Activated CD4-positive, alpha-beta T cell treated with anti-CD3 and anti-CD28 coated beads, Interleukin-2, amount 50 U/mL, for 24 hours (primary cell): ENCODE measurements around the gene STARD10.
A peak's percentile ranks its signal among the peaks of the same experiment; 100 is the strongest.

Experiments
- DNase-seq, 2 donors: peaks; one replicate each; pipeline ENCODE4 v3.0.0-alpha.2; 2020; ENCODE audit warnings: low read depth in 1 of 2, low spot score in 1 of 2

The STARD10 gene

DNA sequence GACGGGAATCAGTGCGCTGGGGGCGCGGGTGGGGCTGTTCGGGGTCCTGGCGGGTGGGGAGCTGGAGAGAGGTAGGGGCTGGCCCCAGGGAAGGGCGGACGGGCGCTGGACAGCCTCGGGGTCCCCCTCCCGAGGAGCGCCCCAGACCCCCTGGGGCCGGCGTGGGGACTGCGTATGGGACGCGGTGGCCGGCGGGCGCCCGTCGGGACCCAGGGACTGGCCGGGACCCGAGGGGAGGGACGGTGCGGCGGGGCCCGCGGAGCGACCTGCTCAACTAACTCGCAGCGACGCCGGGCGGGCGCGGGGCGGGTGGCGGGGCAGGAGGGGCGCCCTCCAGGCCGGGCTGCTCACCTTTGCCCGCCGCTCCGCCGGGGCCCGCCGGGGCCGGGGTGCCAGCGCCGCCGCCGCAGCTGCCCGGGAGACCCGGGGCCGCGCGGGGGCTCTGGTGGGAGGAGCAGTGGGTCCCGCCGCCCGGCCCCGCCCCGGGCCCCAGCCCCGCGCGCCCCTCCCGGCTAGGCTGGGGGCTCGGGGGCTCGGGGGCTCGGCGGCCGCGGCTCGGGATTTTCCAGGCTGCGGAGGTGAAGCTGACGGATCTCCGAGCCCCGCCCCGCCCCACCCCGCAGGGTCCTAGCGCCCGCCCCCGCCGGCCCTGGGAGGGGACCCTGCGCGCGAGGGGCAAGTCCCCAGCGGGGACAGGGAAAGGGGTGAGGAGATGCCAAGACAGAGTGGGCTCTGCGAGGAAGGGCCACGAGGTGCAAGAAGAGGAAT is 12.3 kb downstream of the STARD10 start:
- DNase-seq, result peak; percentile 21 to 35

DNA sequence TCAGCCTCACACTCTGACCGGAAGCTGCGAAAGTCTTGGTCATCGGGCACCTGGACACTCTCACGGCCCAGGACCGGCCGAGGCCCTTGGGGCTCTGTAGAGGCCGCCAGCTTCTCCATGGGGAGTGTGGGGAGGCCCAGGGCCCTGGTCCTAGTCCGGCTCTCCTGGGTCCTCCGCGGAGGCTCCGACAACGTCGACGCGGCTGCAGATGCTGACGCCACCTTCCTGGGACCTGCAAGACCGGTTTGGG is 12.9 kb downstream of the STARD10 start:
- DNase-seq, result no peak

DNA sequence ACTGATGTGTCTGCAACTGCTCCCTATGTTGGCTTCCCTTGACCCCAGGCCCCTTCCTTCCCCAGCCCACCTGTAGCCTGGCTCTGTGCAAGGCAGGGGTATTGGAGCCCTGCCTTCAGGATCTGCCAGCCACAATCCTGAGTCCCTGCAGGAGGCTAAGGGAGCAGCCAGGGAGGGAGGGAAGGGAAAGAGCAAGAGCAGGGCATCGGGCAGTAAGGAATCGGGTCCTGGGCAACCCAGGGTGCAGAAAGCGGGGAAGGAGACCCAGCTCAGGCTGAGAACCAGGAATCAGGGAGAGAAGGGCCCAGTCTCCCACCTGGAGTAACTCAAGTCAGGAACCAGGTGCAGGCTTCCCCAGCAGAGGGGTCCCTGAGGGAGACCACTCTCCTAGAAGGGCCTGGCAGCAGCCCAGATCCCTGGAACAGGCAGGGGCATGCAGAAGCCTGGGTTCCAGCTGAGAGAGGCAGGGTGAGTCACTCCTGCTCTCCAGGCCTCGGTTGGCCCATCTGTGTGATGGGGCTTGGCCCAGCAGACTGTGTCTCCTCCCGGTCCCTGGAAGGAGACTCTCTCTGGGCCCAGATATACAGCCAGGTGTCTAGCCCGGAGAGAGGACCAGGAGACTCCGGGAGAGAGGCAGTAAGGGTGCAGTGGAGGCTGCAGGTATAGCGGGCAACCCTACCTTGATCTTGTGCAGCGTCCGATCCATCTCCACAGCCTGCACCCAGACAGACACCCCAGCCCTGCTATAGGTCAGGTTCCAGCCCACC is 13.4 kb downstream of the STARD10 start:
- DNase-seq, result no peak

DNA sequence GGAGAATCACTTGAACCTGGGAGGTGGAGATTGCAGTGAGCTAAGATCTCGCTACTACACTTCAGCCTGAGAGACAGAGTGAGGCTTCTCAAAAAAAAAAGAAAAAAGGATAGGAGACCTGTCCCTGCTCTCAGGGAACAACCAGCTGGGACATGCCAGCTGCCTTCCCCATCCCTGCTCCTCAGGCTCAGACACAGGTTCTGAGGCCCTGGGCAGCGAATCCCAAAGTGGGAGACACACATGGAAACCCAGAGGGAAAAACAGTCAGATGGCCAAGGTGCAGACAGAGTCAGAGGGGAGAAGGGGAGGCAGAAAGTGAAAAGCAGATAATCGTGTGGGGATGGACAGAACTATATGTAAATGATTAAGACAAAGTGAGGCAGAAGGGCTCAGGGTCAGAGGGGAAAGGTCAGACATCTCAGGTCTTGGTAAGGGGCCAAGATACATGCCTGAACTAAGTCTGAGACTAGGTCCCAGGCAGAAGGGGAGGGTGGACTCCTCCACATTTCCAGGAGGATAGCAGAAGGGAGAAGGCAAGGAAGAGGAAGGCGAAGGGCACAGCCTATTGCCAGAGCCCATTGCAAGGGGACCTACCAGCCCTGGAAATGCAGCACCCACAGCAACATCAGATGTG is 14.2 kb downstream of the STARD10 start:
- DNase-seq, result no peak

DNA sequence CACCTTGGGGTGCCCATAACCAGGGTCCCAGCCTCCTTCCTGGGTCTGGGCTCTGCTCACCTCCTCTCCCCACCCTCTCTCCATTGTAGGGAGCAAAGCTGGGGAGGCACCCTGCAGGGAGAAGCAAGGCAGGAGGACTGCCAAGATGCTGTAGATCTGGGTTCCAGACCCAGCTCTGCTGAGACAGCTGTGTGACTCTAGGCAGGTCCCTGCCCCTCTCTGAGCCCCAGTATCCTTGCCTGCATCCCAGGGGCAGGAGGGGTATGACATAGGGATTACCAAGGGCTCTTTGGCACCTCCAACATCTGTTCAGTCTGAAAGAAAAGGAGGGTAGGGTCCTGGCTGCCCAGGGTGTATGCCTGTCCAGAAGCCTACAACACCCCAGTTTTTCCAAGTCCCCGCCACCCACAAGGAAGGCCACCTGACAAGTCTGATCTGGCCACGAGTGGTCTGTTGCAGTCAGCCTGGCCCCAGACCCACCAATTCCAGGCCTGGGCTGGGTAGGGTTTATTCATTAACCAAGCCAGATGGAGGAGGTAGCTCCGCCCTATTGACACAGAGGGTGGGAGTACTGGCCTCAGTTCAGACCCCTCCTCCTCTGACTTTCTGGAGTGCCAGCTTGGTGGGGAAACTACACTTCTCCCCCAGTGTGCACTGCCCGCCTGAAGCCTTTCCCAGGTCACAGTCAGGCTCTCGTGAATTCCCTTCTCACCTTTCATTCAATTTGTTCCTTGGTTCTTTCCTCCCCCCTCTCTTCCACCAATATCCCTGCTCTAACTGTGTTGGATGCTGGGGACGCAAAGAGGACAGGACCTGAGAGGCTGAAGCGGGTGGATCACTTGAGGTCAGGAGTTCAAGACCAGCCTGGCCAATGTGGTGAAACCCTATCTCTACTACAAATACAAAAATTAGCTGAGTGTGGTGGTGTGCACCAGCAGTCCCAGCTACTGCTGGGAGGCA is 15.0 kb downstream of the STARD10 start:
- no peak for DNase-seq

DNA sequence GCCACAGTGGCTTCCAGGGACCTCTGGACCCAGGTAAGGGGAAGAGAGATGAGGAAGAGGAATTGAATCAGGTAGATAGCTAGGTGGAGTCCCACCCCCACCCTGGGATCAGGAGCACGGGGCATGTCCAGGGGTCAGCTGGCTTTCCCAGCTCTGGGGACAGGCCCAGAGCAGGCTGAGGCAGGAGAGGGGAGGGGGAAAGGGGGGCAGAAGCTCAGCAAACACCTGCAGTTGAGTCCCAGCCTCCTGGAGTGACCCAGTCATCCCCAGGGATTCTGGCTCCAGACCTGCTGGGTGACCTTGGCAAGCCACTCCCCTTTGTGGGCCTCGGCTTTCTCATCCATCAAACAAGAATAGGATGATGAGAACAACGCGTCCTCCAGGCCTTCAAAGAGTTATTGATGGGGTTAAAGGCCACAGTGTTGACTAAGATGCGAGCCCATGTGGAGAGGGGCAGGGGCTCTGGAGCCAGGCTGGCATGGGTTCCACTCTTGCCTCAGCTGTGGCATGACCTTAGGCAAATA is 16.0 kb downstream of the STARD10 start:
- no peak for DNase-seq

DNA sequence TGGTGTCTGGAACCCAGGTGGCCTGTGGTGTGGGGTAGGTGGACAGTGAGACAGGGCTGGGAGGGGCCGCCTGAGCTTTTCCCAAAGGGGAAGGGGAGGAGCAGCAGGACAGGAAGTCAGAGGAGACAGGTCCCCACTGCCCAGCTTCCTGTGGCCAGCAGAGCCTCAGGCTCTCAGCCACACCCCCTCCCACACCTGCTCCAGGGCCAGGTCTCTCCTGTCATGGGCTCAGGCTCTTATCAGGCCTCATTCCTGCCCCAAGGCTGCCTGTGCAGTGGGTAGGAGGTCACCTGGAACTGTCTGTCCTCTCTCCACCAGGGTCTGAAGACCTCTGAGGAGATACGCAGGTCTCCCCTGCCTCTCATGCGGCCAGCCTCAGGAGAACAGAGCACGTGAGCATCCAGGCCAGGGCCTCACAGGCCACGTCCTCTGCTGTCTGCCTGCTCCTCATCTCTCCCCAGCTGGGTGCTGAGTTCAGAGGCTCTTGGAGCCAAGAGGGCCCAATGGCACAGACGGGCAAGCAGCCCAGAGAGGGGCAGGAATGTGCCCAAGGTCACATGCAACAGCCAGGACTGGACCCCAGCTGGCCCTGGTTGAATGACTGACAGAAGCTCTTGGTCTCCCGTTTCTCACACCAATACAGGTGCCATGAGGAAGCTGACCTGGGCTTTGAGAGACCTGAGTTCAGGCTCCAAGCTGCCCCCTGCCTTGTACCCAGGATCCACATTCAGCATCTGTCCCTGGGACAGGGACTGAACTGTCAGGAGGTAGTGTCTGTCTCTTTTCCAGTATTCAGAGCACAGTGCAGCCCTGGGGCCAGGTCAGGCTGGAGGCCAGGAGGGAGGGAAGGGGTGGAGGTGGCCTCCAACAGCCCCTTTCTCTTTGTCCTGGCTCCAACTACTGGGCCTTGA is 16.7 kb downstream of the STARD10 start:
- DNase-seq, result no peak

DNA sequence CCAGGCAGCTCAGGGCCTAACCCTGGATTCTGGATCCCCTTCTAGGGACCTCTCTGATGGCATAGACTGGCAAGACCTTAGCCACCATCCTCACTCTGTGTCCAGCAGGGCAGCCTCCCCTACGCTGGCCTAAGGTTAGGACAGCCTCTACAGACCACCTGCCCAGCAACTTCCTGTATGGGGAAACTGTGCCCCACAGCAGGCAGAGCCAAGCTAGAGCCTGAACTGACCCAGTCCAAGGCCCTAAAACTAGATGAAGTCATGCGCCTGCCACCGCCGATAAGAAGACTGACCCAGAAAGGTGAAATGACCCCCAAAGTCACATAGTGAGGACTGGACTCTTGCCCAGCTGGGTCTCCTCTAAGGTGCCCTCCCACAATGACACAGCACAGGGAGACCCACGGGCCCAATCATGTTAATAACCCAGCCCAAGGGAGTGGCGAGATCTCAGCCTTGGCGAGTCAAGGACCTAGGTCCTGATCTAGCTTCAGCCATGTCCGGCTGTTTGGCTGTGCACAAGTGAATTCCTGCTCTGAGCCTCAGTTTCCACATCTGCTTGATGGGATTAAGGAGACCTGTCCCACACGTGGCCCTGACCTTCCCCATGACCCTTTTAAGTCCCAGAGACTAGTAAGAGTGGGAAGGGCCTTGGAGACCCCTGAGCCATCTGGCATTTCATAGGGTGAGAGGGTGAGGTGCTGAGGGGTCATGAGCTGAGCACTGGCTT is 17.6 kb downstream of the STARD10 start:
- DNase-seq, result no peak

DNA sequence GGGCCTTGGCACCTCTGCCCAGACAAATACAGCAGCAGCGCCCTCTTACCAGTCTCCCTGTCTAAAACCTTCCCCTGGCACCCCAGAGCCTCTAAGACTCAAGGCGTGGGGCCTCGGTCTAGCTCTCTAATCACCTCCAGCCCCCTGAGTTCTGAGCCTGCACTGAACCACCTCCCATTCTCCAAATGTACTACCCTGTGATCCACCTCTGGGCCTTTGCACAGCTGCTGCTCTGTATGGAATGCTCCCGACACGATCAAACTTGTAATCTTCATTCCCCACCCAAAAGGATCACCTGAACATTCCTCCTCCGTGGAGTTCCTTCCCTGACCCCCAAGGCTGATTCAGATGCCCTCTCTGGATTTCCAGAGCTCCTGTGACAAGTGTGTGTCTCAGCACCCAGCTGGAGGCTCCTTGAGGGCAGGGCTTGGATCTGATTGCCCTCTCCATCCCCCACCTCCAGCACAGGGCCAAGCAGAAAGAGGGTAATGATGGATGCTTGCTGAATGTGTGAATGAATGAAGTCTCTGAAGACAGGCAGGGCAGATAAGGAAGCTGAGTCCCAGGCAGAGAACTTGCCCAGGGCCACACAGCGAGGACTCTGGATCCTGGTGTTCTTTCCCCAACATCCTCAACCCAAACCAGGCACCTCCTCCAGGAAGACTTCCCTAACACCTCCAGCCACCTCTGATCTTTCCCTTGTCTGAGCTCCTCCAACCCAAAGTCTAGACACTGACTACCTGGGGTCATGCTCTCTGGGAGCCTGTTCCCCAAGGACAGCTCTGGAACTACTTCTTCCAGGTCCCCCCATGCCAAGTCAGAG is 18.3 kb downstream of the STARD10 start:
- no peak for DNase-seq

DNA sequence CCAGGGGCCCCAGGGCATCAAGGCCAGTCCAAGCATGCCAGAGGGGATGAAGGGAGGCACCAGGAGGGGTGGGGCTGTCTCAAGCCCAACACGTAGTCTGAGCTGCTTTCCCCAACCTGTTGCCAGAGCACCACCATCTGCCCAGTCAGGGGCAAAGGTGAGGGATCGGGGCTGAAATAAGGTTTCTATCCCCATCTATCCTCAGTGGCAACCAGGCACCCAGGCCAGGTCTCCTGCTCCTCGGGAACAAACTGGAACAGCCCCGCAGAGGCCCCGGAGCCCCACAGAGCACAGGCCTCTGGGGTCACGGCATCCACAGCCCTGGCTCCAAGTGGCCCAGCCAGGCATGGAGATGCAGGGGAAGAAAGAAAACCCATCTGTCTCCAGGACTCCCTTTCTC is 19.3 kb downstream of the STARD10 start:
- no peak for DNase-seq

DNA sequence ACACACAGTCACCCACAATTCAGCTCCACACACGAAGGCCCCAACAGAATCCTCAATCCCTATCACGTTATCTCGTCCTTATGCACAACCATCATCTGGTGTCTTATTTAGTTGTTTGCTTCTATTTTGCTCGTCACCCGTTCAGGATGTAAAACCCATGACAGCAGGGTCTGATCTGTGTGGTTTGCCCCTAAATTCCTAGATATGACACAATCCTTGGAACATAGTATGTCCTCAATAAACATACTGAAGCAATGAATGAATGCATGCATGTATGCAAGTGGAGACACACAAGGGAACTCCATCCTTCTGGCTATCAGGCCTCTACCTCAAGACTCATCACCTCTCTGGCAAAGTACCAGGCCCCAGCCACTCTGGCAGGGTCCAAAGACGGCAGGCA is 20.2 kb downstream of the STARD10 start:
- no peak for DNase-seq

DNA sequence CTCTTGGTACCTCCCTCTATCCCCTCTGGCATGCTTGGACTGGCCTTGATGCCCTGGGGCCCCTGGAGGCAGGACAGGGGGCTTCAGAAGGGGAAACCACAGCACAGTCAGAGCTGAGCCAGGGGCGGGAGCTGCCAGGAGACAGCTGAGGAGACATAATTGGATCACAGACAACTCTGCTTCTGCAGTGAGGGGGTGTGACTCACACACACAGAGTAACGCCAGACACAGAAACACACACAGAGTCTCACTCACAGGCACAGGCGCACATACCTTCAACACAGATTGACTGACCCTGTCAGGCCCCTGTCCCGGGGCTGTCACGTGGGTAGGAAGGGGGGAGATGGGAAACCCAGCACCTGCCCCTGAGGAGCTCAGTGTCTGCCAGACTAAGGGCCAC is 20.6 kb downstream of the STARD10 start:
- DNase-seq, result no peak

DNA sequence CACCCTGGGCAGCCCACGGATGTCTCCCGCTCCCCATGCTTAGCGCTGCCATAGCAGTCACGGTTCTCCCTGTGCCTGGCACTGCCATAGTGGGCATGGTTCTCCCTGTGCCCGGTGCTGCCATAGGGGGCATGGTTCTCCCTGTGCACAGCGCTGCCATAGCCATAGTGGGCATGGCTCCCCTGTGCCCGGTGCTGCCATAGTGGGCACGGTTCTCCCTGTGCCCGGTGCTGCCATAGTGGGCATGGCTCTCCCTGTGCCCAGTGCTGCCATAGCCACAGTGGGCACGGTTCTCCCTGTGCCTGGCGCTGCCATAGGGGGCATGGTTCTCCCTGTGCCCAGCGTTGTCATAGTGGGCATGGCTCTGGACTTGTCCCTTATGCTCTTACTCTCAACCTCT is 21.8 kb downstream of the STARD10 start:
- no peak for DNase-seq

DNA sequence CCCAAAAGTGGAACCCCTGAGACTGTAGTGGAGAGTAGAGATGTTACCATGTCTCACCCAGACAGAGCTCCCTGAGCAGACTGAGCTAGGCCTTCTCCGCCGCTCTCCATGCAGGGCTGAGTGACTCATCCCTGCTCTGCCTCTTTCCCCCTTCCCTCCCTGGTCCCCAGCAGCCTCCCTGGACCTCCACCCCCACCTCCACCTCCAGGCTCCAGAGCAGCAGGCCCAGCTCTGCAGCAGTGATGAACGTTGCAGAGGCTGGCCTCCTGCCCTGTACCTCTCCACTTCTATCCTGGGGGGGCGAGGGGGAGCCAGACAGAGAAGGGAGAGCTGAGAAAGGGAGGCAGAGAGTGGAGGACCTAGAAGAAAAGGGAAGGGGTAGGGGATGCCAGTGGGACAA is 22.3 kb downstream of the STARD10 start:
- no peak for DNase-seq

DNA sequence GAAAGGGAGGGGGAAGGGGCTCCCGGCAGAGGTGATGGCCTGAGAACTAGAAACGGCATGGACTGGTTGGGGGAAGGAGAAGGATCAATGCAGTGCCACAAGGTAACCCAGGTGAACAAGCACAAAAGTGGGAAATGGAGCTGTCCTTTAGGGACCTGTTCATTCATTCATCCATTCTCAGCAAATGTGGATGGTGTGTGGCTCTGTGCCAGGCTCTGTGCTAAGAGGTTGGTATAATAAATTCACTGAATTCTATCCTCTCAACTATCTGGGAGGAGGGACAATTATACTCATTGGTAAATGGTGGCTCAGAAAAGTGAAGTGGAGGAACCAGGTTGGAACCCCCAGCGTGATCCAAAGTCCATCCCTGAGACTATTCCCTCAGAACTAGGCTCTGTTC is 23.0 kb downstream of the STARD10 start:
- DNase-seq, result no peak

DNA sequence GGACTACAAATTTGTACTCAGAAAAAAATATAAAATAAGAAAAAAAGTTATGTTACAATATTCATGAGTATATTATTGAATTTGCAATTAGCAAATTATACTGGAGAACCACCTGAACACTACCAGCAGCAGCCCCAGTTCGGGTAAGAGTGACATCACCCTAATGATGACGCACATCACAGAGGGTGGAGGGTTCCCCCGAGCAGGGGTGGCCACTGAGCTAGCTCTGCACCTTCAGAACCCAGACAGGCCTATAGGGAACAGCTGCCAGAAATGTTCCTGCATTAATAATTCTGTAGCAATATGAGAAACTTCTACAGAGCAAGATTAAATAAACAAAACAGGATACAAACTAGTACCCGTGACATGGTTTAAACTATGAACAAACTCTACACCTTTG is 24.2 kb downstream of the STARD10 start:
- DNase-seq, result no peak

DNA sequence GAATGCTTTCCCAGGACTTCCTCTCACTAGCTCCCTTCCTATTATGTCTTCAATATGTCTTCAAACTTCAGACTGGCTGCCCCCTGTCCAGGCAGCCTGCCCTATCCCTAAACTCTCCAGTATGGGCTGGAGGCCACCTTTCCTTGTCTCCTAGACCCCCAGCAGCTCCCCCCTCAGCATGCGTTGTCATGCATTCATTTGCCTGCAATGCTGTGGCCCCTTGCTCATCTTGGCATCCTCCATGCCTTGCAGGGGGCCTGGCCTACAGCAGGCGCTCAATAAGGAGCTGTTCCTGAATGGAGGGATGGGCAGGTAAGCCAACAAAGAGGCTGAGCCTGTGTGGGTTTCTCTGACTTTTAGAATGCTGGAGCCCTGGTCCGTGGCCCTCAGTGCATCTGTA is 25.3 kb downstream of the STARD10 start:
- DNase-seq, result no peak

DNA sequence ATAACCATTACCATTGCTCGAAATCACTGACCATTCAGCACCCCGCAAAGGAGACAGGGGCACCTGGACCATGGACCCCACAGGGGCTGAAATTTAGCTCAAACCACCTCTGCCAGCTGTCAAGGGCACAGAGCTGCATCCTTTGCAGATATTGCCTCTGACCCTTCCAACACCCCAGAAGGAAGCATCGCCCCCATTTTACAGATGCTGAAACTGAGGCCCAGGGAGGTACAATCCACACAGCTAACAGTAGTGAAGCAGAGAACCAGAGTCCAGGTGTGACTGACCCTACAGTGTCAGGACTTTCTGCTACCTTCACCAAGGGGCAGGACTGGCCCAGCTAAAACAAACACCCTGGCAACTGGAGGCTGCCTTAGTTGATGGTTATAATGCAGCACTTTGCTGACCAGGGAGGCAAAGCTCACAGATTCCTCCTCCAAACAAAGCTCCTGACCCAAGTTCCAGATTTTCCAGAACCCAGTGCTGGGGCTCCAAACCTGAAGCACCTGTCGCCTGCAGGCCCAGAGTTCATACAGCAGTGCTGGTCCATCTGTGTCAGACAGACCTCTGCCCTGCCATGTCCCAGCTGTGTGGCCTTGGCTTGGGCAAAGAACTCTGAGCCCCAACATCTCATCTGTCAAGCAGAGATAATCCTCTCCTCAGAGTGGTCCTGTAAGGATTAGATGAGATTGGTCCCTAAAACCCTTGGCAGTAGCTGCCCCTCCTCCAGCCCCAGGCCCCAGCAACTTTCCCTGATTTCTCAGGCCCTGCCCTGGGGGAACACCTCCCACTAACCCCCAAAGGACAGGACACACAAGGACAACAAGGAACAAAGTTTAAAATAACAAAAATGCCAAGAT is 26.4 kb downstream of the STARD10 start:
- DNase-seq, result no peak
